Measurements from ENCODE around the gene SSBP4. TPM values are rescaled to one million over a fixed set of nuclear protein-coding genes. Genes with fewer than 3 reads are reported as not detected.
A peak's percentile ranks its signal among the peaks of the same experiment; 100 is the strongest.

Gene SSBP4
- total RNA-seq, 1 experiment from 2014 or later = 46.1 TPM

GRCh38 chr19:18450931-18451836 is 32.0 kb downstream of the SSBP4 start:
- Histone ChIP-seq H3K27ac (ENCODE audit: insufficient read length, low read depth, low read length) (no peak overlapping the region), H3K14ac (ENCODE audit: insufficient read depth, low read length) (no peak overlapping the region; the same call in 1 of the 2 replicates), H3K23ac (ENCODE audit: insufficient read length, low read depth, low read length) (no peak overlapping the region), H3K4ac (ENCODE audit: low read depth, low read length) (no peak overlapping the region), H3K56ac (ENCODE audit: insufficient read length, low read depth, low read length) (no peak overlapping the region), H3K79me2 (ENCODE audit: insufficient read depth, low read length) (no peaks in the 10 kb centered on the region), H3K9me3 (ENCODE audit: control insufficient read depth, low read depth, low read length) (no peaks in the 10 kb centered on the region), H2BK120ac (ENCODE audit: low read depth, low read length, poor library complexity, severe bottlenecking) (no peak overlapping the region), H4K5ac (ENCODE audit: insufficient read length, low read depth, low read length) (no peak overlapping the region), H3K4me1 (ENCODE audit: insufficient read depth, low read length) (no peaks in the 10 kb centered on the region), H3K27me3 (ENCODE audit: insufficient read depth, low read length) (no peaks in the 10 kb centered on the region), H3K9ac (ENCODE audit: extremely low read depth, insufficient read length, low read length) (no peak overlapping the region), H4K20me1 (ENCODE audit: control insufficient read depth, insufficient read depth, insufficient read length) (no peaks in the 10 kb centered on the region), H3K23me2 (ENCODE audit: insufficient read length, low read depth, low read length, poor library complexity, severe bottlenecking) (no peaks in the 10 kb centered on the region), H3T11ph (ENCODE audit: low read length) (no peak overlapping the region), H2AK5ac (ENCODE audit: insufficient read length, low read length) (no peak overlapping the region), H2AFZ (ENCODE audit: low read length) (no peak overlapping the region), H2BK15ac (ENCODE audit: low read depth, low read length) (no peak overlapping the region), H2BK20ac (ENCODE audit: low read depth, low read length, poor library complexity, severe bottlenecking) (no peak overlapping the region), H2BK5ac (ENCODE audit: insufficient read length, low read length) (no peak overlapping the region), H4K8ac (replicated peaks; ENCODE audit: insufficient read length, low read depth, low read length) (no peak overlapping the region), H4K91ac (ENCODE audit: insufficient read length, low read depth, low read length) (no peak overlapping the region), H3K4me2 (ENCODE audit: insufficient read depth, insufficient read length, low read length) (no peak overlapping the region), H3K79me1 (ENCODE audit: insufficient read depth, low read depth, low read length, poor library complexity, severe bottlenecking) (no peaks in the 10 kb centered on the region), H3K18ac (ENCODE audit: insufficient read length, low read depth, low read length) (no peak overlapping the region), H2BK12ac (ENCODE audit: insufficient read length, low read depth, low read length) (no peak overlapping the region)
- H3K27me3 Mint-ChIP-seq (ENCODE audit: low read depth) = no peaks in the 10 kb centered on the region; the same call in 1 of the 2 replicates
- peak; percentile 86 for DNase-seq
- peaks cover 6 to 10% of the 10 kb centered on the region in 2 experiments; a peak in 3 of 4 replicates for H3K4me1 Mint-ChIP-seq
- peak overlapping the region in 1 of 2 experiments; percentile 59; a peak in 1 of 5 replicates for H3K4me3 Mint-ChIP-seq
- H3K27ac Mint-ChIP-seq = peak overlapping the region in 1 of 3 experiments; percentile 95; a peak in 2 of 7 replicates
- H3K36me3 Mint-ChIP-seq (ENCODE audit: insufficient read depth in 1 of 3, low read depth in 3 of 3) = peaks cover 2 to 31% (median 27%) of the 10 kb centered on the region in 3 experiments; a peak in 6 of 7 replicates
- TF ChIP-seq, protein P1, sequence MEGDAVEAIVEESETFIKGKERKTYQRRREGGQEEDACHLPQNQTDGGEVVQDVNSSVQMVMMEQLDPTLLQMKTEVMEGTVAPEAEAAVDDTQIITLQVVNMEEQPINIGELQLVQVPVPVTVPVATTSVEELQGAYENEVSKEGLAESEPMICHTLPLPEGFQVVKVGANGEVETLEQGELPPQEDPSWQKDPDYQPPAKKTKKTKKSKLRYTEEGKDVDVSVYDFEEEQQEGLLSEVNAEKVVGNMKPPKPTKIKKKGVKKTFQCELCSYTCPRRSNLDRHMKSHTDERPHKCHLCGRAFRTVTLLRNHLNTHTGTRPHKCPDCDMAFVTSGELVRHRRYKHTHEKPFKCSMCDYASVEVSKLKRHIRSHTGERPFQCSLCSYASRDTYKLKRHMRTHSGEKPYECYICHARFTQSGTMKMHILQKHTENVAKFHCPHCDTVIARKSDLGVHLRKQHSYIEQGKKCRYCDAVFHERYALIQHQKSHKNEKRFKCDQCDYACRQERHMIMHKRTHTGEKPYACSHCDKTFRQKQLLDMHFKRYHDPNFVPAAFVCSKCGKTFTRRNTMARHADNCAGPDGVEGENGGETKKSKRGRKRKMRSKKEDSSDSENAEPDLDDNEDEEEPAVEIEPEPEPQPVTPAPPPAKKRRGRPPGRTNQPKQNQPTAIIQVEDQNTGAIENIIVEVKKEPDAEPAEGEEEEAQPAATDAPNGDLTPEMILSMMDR (conservative IDR thresholded peaks at IDR 0.05) = peak; percentile 99
- H3K9me3 Mint-ChIP-seq = no peaks in the 10 kb centered on the region
- no CpG with 5 or more reads among the region's 26 CpGs for WGBS (ENCODE audit: extremely low coverage, insufficient read length, low lambda C conversion rate)

Measured in H9 (cell line).